HG03442 (cell line): ENCODE measurements around the gene ASXL1.
"Not testable (repeated sequence)": the region's sequence is repeated elsewhere in the genome, so short reads cannot be mapped to it uniquely, and the experiment has no call there.

Experiments
- ATAC-seq: cut with Tn5 transposase; IDR thresholded peaks from one replicate; pipeline ENCODE4 v1.9.1; 2021; ENCODE audit warnings: mild to moderate bottlenecking, moderate library complexity; ENCODE audit not compliant: unreplicated experiment

ASXL1 gene

DNA sequence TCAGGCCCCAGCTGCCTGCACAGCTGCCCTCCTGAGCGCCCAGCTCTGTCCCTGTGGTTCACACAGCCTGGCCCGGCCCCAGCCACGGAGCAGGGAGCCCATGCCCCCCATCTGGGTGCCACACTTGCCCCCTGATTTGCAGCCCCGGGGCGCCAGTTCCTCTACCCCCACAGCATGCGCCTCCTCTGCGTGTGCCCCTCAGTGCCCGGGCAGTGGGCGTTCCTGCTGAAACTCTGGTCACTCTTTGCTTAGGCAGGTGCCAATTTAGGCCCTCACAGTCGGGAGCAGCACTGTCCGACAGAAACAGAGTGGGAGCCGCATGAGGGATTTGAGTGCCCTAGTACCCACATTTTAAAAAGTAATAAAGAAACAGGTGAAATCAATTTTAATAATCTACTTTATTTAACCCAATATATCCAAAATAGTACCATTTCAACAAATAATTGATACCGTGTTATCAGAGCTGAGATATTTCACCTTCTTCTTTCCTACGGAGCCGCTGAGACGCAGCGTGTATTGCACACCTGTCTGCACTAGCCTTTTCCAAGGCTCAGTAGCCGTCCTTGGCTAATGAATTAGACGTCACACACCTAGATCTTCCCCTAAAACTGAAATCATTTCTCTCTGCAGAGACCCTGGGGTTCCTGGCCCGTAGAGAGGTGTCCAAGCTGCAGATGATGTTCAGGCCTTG, 106.4 kb downstream of the ASXL1 start:
- no peak for ATAC-seq

DNA sequence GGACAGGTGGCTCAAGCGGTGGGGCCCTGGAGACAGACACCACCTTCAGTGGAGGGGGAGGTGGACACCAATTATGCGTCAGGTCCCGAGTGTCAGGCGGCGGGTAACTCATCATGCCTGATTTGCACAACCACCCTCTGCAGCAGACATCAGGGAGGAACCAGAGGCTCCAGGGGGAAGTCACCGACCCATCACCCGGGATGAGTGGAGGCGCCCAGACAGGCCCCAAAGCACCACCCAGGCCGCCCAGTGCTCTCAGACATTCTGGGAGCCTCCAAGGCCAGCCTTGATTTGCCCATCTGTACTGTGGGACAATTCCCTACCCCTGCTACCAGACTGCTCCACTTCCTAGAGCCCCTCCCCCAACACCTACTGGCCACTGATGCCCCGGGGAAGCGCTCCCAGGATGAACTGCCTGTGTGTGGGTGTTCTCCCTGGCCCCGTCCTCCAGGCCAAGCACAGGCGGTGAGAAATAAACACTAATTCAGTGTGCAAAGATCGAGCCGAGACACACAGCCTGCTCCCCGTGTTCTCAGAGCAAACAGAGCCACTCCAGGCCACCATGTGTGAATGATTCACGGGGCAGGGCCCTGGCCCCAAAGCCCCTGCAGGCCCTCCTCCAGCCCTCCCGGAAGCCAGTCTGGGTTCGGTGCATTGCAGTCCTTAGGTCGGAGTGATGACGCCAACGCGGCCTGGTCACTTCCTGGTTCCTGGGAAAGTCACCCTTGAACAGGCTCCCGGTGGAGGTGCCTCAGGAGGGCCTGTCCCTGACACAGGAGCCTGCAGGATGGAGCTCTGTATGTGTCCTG, 107.2 kb downstream of the ASXL1 start:
- no peak for ATAC-seq

DNA sequence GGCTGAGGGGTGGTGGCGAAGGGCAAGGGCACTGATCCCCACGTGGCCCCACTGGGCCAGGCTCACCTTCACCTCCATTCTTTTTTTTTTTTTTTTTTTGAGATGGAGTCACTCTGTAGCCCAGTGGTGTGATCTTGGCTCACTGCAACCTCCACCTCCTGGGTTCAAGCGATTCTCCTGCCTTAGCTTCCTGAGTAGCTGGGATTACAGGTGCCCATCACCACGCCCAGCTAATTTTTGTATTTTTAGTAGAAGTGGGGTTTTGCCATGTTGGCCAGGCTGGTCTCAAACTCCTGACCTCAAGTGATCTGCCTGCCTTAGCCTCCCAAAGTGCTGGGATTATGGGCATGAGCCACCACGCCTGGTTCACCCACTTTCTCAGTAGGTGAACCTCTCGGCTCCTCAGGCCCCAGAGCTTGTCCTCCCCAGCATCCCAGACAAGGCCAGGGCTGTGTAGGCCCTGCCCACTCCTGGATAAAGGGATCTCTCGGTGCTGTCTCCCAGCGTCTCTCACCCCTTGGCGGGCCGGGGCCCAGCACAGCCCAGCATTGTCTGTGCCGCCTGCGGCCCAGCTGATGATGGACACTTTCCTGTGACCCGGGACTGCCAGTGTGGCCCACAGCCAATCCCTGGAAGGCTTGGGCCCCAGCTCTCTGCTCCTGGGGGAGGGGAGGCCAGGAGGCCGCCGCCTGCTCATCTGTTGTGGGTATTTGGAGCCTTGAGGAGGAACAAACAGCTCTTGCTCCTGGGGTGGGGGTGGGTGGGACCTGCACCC, 108.0 kb downstream of the ASXL1 start:
- not testable (repeated sequence) for ATAC-seq

DNA sequence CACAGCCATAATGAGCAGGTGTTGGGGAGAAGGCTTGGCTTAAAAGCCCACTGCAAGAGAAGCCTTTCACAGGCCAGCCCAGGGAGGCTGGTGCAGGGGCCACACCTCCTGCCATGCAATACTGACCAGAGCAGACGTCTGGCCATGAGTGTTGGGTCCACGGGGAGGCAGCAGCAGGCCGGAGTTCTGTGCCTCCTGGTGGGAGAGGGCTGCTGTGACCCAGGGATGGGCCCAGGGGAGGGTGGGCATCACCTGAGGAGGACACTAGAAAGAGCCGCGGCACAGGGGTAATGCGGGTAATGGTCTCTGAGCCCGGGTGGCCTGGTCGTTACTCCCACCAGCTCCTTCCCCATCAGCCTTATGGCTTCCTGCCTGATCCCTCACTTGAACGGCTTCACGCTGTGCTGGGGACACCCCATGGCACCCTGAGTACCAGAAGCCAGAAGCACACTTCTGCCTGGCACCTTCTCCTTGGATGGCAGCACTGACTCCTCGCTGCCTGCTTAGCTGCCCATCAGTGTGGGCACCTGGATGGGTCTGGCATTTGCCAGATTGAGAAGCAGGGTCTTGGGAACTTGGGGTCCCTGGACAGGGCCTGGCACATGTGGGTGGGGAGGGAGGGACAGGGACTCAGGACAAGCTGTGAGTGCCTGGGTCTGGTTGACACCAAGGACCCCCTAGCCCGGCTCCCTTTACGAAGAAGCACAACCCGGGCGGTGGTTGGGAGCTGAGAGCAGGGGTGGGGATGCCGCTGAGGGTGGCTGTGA, 108.8 kb downstream of the ASXL1 start:
- no peak for ATAC-seq

DNA sequence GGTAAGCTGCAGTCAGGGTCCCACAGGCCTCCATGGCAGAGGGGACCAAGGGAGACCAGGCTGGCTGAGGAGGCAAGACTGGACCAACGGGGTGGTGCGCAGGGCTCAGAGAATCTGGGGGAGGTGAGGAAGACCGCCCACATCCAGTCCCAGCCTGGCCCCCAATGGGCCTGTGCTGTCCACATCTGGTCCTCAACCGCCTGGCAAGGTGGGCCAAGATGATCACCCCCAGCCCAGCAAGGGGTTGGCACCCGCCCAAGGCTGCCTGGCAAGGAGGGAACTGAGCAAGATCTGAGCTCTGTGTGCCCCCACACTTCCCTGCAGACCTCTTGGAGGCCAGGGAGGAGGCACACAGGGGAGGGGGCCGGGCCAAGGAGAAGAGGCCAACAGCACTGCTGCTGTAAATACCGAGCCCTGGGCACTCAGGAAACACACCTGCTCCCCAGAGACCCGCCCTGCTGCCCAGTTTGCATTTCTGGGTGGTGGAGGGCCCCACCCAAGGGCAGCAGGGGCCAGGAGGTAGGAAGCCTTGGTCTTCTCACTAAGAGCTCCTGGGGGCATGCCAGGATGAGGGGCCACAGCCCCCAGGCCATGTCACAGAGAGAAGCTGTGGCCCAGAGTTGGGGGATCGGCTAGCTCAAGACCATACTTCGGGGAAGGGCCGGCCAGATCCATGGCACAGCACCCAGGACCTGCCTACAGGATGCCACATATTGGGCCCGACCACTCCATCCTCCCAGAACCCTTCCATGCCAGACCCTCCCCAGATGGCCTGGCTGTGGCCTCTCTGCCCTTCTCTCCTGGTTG, 109.6 kb downstream of the ASXL1 start:
- ATAC-seq = no peak

DNA sequence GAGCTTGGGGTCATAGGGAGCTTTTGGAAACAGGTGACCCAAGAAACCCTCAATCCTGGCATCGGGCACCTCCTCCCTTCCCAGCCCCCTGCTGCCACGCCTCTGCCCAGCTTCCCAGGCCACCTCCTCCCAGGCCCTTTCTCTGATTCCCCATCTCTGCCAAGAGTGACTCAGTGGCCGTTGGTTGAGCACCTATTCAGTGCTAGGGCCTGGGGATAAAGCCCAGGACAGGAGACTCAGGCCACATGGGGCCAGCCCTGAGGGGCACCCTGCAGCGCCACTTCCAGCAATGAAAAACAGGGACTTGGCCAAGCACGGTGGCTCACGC, 110.1 kb downstream of the ASXL1 start:
- no peak for ATAC-seq

DNA sequence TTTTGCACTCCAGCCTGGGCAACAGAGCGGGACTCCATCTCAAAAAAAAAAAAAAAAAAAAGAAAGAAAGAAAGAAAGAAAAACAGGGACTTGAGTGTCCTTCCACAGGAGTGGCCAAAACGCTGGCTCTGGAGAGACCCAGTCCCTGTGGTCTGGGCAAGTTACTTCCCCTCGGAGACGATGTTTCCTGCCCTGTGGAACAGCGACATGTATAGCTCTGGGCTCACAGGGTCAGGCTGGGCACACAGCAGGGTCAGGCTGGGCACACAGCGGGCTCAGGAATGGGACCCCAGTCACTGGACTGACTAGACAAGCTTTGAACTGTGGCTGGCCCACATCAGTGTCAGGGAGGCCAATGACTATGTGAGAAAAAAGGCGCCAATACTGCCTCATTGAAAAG, 110.7 kb downstream of the ASXL1 start:
- ATAC-seq = no peak

DNA sequence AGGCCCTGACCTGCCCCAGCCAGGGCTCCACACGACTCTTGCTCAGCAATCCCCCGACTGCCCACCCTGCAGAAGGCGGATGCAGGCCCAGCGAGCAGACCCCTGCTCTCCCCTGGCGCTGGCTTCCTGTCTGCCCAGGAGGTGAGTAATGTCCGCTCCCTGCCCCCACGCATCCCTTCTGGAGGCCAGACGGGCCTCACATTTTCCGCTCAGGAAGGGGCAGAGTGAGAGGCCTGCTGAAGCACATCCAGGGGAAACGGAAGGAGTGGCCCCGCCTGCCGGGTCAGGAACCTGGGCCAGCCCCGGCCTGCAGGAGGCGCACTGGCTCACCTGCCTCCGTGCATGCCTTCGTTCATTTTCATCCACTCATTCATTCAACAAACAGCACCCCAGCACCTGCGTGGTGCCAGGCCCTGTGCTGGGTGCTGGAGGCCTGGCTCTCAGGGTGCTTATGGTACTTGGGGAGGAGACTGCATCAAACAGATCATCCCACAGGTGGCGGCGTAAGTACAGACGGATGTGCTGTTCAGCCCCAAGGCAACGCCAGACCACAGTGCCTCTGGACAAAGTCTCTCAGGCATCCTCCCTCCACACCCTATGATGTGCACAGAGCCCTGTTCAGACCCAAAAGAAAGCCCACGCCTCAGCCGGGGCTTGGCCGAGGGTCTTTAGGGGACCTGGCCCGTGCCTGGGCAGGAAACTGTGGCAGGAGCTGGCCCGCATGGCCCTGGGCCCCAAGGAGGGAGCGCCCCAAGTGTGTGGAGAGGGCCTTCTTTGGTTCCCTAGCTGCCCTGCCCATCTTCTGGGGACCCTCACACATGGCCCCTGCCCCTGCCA, 112.1 kb downstream of the ASXL1 start:
- no peak for ATAC-seq

DNA sequence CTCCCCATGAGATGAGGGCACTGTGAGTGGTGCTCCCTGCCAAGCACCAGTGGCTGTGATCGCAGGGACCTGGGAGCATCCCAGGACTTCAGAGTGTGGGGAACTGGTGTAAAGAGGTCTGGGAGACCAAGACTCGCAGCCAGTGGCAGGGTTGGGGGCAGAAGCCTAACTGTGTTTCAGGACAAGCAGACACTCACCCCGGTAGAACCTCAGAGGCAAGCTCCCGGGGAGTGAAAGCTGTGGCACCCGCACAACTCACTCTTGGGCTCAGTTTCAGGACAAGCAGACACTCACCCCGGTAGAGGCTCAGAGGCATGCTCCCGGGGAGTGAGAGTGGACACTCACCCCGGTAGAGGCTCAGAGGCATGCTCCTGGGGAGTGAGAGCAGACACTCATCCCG, 112.8 kb downstream of the ASXL1 start:
- ATAC-seq = no peak

DNA sequence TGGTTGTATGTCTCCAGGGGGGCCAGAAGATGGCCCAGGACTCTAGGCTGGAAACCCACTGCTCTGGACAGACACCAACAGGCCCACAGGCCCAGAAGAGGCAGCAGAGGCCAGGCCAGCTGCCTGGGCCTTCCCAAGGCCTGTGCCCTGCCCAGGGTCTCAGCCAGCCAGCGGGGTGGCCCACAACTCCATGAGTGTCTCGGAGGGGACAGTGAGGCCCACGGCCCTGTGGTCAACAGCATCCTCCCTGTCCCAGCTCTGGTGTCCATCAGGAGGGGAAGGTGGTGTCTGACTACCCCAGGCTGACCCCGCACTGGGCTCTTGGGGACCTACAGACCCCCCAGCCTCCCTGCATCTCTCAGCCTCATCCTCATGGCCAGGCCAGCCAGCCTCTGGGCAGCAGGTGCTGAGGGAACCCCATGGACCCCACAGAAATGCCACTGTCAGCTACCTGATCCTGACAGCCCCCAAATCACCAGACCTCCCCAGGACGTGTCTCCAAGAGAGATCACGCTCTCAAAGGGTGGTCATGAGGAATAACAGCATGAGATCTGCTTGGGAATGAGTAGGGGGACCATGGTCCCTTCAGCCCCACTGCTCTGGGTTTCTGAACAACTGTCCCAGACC, 114.6 kb downstream of the ASXL1 start:
- no peak for ATAC-seq

DNA sequence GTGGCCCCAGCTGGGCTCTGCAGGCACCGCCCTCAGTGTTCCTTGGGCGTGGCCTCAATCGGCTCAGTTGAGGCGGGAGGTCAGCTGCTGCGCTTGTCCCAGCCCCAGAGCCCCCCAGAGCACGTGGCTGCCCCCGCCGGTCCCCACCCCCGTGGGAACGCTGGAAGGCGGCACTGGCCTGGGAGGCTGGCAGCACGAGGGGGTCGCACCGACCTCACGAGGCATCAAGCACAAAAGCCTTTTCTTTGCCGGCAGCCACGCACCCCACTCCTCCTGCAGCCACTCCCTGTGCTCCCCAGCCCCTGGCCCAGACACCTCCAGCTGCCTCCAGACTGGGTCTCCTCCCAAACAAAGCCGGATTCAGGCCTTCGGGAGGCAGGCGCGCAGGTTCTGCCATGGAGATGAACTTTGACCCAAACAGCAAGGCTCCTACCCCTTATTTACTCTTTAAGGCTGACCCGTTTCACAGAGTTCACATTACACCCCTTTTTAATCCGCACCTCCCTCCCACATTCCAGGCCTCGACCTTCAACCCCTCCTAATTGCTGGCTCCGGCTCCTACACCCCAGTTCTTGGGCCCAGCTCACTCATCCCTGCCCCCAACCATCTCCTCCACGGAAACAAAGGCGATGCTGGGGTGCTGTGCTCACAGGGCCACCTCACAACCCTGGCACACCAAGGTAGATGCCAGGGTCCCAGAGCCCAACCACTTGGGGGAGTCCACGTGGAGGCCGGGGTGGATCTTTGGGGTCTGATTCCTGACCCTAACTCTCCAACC, 115.3 kb downstream of the ASXL1 start:
- no peak for ATAC-seq

DNA sequence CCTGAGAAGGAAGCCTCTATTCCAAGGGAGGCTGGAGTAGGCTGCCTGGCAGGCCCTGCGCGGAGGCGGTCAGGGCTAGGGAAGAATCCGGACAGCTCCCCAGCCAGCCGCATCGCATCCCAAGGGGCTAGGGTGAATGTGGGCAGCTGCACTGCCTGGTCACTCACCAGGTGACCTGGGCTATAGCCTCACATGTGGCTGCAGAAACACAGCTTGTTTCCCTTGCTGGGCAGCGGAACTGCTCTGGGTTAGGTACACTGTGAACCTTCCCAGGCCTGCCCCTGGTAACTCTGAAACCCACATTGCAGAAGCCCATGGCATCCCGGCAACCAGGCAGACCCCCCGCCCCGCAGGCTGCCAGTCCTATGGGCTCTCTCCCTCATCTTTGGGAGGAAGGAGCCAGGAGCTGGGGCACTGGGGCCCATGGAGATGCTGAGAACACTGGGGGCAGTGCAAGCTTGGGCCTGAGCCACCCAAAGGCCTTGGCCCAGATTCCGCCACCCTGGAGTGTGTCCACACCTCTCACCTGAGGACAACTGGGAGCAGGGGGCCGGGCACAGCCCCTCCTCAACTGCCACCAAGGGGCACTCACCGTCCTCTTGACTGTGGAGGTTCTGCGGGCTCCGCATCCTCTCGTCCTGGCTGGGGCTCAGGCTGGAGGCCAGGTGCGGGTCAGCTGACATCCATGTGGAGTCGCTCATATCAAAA, 116.0 kb downstream of the ASXL1 start:
- ATAC-seq = no peak

DNA sequence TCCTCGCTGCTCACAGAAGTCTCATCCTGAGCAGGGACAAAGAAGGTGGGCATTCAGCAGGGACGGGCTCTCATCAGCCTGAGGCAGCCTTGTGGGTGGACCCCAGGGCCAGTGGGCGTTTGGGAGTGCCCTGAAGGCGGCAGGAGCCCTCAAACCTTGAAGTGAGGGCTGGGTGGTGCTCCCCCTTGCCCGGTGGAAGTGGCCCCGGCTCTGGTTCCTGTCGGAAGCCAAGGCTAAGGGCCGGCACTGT, 116.5 kb downstream of the ASXL1 start:
- no peak for ATAC-seq

DNA sequence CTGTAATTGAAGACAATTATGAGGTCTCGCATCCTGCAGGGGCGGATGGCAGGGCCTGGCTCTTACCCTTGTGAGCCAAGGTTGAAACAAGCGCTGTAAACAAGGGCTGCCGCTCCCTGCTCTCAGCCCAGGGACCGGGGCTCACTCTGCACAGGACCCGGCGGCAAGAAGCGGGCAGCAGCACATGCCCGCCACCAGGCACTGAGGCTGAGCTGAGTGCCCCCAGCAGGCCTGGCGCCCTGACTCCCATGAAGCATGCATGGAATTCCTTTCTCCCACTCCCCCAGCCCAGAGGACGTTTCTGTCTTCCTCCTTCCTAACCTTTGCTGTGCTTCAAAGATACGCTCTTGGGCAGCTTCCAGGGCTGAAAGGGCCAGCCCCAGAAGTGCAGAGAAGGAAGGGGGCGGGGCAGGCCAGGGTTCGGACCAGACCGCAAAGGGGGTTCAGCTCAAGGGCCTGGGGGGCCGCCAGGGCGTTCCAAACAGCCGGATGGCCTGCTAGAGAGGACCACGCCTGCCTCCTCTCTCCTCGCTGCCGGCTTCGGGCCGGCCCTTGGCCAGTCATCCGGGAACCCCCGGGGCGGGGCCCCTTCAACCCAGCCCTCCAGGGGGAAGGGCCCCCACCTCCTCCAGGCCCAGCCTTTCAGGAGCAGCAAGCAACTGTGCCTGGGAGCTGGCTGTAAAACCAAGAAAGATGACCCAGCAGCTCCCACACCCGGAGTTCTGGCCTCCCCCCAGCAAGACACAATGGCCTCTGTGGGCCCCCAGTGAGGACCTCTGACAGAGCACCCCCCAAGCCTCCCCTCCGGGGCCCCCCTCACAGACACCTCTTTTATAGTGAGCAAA, 117.1 kb downstream of the ASXL1 start:
- ATAC-seq = no peak

DNA sequence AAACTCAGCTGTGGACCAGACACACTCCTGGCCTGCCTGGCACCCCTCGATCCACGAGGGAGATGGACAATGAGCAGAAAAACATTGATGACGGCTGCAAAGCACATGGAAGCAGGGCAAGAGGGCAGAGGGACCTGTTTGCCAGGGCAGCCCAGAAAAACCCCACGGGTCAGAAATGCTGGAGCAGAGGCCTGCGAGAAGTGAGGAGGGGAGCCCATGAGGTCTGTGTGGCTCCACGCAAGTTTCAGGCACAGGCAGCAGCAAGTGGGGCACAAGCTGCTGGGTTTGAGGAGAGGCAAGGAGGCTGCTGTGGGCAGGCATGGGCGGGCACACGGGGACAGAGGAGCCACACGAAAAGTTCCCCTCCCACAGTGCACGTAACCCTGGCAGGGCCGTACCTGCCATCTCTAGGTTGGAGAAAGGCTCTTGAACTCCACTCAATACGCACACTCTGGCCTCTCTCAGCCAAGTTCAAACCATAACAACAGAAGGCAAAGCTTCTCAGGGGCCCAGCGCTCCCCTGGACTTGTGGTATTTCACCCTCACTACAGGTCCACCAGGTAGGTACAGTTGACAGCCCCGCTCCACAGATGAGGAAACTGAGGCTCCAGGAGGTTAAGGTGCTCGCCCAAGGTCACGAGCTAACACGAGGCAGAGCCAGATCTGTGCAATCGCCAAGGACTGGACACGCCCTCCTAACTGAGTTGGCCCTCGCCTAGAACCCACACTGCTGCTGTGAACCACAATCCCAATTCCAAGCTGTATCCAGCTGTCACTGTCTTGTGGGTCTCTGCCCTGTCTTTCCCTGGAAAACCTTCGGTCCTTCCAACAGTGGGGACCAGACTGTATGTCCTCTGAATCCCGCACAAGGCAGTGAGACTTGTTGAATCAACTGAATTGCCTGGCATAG, 118.8 kb downstream of the ASXL1 start:
- no peak for ATAC-seq
